HG03159 (cell line): Measurements from ENCODE around the gene ATP1B2.
A peak's percentile ranks its signal among the peaks of the same experiment; 100 is the strongest.

Experiments
- ATAC-seq: cut with Tn5 transposase; IDR thresholded peaks from one replicate; pipeline ENCODE4 v1.9.1; 2021; ENCODE audit warnings: mild to moderate bottlenecking, moderate library complexity; ENCODE audit not compliant: unreplicated experiment

The ATP1B2 gene

DNA sequence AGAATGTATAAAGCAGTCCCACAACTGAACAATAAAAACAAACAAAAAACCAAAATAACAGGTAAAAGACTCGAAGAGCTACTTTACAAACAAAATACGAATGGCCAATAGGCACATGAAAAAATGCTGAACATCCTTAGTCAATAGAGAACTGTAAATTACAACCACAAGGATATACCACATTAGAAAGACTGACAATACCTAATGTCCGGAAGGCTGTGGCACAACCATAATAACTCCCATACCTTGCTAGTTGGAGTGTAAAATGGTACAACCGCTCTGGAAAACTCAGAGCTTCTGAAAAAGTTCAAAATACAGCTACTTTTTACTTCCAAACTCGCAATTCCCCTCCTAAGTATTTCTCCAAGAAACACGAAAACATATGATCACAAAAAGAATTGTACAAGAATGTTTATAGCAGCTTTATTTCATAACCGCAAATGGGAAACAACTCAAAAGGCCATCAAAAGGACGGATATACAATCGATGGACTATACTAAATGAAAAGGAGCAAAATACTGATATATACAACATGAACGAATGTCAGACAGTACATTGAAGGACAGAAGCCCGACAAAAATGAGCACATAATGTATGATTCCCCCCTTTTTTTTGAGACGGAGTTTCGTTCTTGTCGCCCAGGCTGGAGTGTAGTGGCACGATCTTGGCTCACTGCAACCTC is 34.3 kb downstream of the ATP1B2 start:
- ATAC-seq, result no peak

GRCh38 chr17:7685533-7686221 is 35.0 kb downstream of the ATP1B2 start:
- ATAC-seq, result peak; percentile 43

GRCh38 chr17:7686222-7687071 is 35.7 kb downstream of the ATP1B2 start:
- ATAC-seq, result peak; percentile 43

DNA sequence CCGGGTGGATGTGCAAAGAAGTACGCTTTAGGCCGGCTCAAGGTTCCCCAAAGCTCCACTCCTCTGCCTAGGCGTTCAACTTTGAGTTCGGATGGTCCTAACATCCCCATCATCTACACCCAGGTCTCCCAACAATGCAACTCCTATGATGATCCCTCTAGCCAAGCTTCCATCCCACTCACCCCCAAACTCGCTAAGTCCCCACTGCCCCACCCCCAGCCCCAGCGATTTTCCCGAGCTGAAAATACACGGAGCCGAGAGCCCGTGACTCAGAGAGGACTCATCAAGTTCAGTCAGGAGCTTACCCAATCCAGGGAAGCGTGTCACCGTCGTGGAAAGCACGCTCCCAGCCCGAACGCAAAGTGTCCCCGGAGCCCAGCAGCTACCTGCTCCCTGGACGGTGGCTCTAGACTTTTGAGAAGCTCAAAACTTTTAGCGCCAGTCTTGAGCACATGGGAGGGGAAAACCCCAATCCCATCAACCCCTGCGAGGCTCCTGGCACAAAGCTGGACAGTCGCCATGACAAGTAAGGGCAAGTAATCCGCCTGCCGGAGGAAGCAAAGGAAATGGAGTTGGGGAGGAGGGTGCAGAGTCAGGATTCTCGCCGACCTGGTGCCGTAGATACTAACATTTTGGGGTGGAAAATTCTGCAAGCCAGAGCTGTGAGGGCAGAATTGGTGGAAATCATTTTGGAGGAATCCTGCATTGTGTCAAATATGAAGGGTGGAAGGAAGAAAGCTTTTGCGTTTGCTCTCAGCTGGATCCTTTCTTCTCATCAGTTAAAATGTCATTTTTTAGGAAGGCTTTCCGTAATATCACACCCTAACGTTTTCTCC is 36.6 kb downstream of the ATP1B2 start, which contains the start of gene TP53:
Gene TP53 (minus strand): TSS at position 419 of the 836 bp plus-strand sequence. CDS start 10,896 bp downstream, outside the sequence.
- ATAC-seq, result no peak

- ATAC-seq, result peak; percentile 68
Observed at GRCh38 chr17:7687908-7688807, 37.4 kb downstream of the ATP1B2 start, which contains the start of gene WRAP53. TSS of gene WRAP53 (plus strand) at chr17:7688477. CDS start at chr17:7688649, 172 bp downstream.

DNA sequence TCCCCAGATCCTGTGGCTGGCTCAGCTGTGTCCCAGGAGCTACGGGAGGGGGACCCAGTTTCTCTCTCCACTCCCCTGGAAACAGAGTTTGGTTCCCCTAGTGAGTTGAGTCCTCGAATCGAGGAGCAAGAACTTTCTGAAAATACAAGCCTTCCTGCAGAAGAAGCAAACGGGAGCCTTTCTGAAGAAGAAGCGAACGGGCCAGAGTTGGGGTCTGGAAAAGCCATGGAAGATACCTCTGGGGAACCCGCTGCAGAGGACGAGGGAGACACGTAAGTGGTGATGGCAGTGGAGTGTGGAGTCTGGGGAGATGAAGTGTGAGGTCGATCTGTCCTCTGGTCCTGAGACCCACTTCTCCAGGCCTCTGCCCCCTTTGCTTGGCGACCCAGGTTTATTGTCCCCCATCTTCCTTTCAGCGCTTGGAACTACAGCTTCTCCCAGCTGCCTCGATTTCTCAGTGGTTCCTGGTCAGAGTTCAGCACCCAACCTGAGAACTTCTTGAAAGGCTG is 38.1 kb downstream of the ATP1B2 start:
- no peak for ATAC-seq

DNA sequence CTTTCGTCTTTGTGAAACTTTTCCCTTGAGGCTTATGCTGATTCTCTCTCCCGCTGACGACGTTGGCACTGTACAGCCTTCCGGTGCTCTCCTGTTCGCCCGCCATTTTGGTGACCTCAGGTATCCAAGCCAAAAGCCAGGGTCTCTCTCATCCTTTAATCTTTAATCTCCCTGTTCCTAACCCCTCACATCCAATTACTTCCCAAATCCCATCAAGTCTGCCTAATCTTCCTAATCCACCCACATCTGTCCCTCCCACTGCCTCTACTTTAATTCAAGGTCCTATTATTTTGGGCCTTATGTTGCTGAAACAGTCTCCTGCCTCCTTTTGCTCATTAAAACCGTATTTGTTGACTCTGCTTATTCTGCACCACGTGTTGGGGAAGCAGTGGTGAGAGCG is 44.9 kb downstream of the ATP1B2 start:
- ATAC-seq, result no peak

DNA sequence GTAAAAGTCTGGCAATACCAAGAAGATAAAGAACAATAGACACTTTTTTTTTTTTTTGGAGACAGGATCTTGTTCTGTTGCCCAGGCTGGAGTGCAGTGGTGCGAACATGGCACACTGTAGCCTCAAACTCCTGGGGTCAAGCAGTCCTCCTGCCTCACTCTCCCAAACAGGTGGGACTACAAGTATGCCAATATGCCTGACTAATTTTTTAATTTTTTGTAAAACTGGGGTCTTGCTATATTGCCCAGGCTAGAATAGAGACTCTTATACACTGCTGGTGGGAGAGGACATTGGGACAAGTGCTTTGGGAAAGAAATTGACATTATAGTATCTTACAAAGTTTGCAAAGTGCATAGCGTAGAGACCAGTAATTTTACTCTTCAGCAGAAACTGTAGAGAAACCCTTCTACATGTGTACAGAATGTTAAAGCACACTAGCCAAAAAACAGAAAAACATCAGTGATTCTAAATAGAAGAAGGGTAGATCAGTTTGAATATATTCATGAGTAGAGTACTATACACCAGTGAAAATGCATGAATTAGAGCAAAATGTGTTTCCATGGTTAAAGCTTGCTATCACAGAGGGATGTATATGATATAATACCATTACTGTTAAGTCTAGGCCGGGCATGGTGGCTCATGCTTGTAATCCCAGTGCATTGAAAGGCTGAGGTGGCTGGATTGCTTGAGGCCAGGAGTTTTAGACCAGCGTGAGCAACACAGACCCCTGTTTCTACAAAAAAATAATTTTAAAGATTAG is 47.3 kb downstream of the ATP1B2 start:
- ATAC-seq, result no peak

- no peak for ATAC-seq
Observed at GRCh38 chr17:7700510-7700909, 49.8 kb downstream of the ATP1B2 start.

GRCh38 chr17:7701681-7702080 is 51.0 kb downstream of the ATP1B2 start:
- ATAC-seq, result no peak

GRCh38 chr17:7702776-7703175 is 52.0 kb downstream of the ATP1B2 start:
- no peak for ATAC-seq

DNA sequence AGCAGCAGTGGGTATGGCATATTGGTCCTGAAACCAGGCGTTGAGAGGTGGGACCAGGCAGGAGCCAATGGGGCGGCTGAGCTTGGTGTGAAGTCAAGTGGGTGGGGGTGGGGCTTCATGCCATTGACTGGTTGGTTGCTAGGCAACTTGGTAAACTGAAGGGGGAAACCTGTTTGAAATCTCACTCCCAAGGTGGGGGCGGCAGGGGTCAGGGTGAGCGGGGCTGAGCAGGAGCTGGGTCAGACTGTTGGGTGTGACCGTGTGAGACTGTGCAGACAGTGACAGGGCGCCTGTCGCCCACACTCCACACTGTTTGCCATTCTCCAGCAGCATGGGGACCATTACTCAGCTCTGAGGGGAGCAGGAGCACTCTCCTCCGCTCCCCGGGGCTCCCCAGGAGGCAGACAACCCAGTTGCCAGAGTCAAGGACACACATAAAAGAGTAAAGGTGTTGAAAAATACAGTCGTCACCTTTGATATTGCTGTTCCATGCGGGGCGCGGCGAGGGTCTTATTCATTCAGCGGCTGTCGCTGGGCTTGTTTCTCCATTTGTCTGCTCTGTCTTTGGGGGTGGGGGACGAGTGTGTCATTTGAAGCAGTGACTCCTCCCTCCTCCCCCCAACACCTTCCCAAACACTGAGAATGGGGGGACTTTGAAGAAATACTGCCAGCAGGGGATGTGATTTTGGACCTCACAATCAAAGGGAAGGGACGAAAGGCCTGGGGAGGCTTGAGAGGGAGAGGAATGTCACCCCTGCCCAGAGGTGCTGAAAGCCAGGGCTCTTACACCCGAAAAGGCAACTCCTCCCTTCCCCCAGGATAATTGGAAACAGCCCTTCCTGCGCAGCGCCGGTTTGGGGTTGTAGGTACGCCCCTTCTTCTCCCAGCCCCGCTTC is 53.1 kb downstream of the ATP1B2 start:
- ATAC-seq, result no peak

GRCh38 chr17:7704601-7705268 is 54.0 kb downstream of the ATP1B2 start, which contains the start of gene EFNB3:
TSS of gene EFNB3 (plus strand) at chr17:7705202. CDS start at chr17:7705599, 397 bp downstream.
- no peak for ATAC-seq

DNA sequence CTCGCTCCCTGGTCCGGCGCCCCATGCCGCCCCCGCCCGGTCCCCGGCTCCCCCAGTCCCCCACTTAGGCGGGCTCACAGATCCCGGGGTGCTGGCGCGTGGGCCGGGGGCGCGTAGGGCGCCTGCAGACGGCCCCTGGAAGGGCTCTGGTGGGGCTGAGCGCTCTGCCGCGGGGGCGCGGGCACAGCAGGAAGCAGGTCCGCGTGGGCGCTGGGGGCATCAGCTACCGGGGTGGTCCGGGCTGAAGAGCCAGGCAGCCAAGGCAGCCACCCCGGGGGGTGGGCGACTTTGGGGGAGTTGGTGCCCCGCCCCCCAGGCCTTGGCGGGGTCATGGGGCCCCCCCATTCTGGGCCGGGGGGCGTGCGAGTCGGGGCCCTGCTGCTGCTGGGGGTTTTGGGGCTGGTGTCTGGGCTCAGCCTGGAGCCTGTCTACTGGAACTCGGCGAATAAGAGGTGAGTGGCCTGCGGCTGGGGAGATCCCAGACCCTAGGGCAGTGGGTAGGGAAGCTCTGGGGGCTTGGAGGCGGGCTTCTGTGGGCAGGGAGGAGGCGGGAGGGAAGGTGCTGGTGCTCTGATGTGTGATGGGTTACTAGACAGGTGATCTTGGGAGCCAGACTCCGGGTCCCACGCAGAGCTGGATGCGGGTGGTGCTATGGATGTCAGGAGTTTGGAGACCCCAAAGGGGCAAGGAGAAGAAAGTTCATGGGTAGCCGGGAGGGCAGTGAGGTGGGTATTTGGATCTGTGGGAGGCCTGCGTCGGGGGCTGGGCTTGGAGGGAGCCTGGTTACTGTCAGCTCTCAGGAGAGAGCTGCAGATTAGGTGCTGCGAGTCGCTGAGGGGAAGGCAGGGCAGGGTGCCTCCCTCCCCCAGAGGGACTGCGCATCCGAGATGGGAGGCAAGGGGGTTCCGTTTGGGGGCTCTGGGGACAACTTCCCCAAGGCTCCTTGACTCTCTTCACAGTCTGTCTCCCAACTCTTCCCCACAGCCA is 54.8 kb downstream of the ATP1B2 start:
- ATAC-seq, result no peak

DNA sequence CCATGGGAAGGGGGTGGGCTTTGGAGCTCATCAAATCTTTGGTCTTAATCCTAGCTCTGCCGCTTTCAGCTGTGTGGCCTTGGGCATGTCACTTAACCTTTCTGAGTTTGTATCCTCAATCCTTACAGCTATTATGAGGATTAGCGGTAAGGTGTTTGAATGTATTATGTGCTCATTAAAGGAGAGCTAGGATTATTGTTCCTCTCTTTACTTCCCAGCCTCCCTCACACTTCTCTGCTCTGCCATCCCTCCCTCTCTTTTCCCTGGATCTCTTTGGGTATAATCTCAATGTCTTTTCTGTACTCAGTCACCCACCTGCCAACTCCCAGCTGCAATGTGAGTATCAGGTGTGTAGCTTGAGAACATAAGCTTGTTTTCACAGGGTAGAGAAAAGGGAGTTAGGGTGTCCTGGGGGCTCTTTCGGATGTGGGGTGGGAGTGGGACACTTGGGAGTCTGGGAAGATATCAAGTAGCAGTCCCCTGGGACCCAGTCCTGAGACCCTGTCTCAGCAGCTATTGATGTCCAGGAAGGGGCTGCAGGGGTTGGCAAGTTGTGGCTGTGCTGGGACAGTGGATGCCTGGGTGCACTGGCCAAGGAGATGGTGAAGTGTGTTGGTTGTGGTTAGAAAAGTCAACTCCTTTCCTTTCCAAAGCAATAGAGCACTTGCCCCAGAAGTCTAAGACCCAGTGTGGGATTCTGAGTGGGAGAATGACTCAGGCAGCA is 56.1 kb downstream of the ATP1B2 start:
- ATAC-seq, result no peak
